HFF-Myc (cell line): ENCODE measurements around the gene PGRMC2.
"Not testable (repeated sequence)": the region's sequence is repeated elsewhere in the genome, so short reads cannot be mapped to it uniquely, and the experiment has no call there.

ENCODE experiments used
- DNase-seq: peaks from one replicate; pipeline ENCODE4 v3.0.0-alpha.2; 2011; ENCODE audit warnings: low read depth; ENCODE audit errors: extremely low read depth
- H3K4me3 ChIP-seq: replicated peaks from 2 replicates; pipeline ENCODE4 v1.5.1; 2011; ENCODE audit warnings: low read depth, mild to moderate bottlenecking, control low read depth, low read length
- CTCF ChIP-seq: IDR thresholded peaks from 2 replicates; pipeline ENCODE4 v1.5.1; 2012; ENCODE audit warnings: mild to moderate bottlenecking, low read depth, low read length, control low read depth; ENCODE audit errors: missing control alignments

Gene PGRMC2

GRCh38 chr4:128256539-128256938 is 31.1 kb downstream of the PGRMC2 start:
- DNase-seq = no peak
- no peak for TF ChIP-seq CTCF
- H3K4me3 ChIP-seq = no peak overlapping the region

- H3K4me3 ChIP-seq = no peak overlapping the region
- TF ChIP-seq CTCF = no peak
- DNase-seq = no peak
These were observed 31.7 kb downstream of the PGRMC2 start for GRCh38 chr4:128255906-128256305.

- no peak overlapping the region for H3K4me3 ChIP-seq
- TF ChIP-seq CTCF = no peak
- DNase-seq = no peak
These were observed 37.6 kb downstream of the PGRMC2 start for GRCh38 chr4:128249787-128250668.

GRCh38 chr4:128247906-128248305 is 39.7 kb downstream of the PGRMC2 start:
- TF ChIP-seq CTCF = no peak
- no peak overlapping the region for H3K4me3 ChIP-seq
- no peak for DNase-seq

- not testable (repeated sequence) for H3K4me3 ChIP-seq, DNase-seq
These were observed 42.2 kb downstream of the PGRMC2 start for GRCh38 chr4:128245391-128245790.

- DNase-seq = no peak
- no peak for TF ChIP-seq CTCF
- no peak overlapping the region for H3K4me3 ChIP-seq
These were observed 43.2 kb downstream of the PGRMC2 start for GRCh38 chr4:128244379-128244778.

- no peak overlapping the region for H3K4me3 ChIP-seq
- TF ChIP-seq CTCF = no peak
- DNase-seq = no peak
These were observed 45.0 kb downstream of the PGRMC2 start for GRCh38 chr4:128242601-128243000.
